Vagina (tissue), 2 donors: Measurements from ENCODE around the gene KRT13. TPM values are rescaled to one million over a fixed set of nuclear protein-coding genes. Genes with fewer than 3 reads are reported as not detected.
A peak's percentile ranks its signal among the peaks of the same experiment; 100 is the strongest.

Source experiments
- DNase-seq, 2 donors: peaks; one replicate each; pipeline ENCODE4 v3.0.0-alpha.2; 2017; ENCODE audit errors: extremely low spot score in 2 of 2
- H3K27ac ChIP-seq: fragments of 200-600 bp; sonication (generic); one replicate; pipeline ENCODE4 v1.5.1; 2019
- H3K27me3 ChIP-seq: fragments of 200-600 bp; sonication (generic); one replicate; pipeline ENCODE4 v1.5.1; 2019
- H3K36me3 ChIP-seq, 2 donors: fragments of 200-600 bp; sonication (generic); one replicate each; pipeline ENCODE4 v1.5.1; 2017 to 2019
- H3K4me1 ChIP-seq: fragments of 200-600 bp; sonication (generic); one replicate; pipeline ENCODE4 v1.5.1; 2019
- H3K4me3 ChIP-seq, 2 donors: fragments of 200-600 bp; sonication (generic); 1 replicate in 1 of 2; 2 replicates in 1 of 2; pipeline ENCODE4 v1.5.1; 2016 to 2019
- H3K9me3 ChIP-seq: fragments of 200-600 bp; sonication (generic); one replicate; pipeline ENCODE4 v1.5.1; 2019
- CTCF ChIP-seq, 3 experiments: fragments of 450-650 bp in 2 of 3; fragments of 200-600 bp in 1 of 3; sonication (generic) in 1 of 3; IDR thresholded peaks; one replicate each; pipeline ENCODE4 v1.5.1; 2017 to 2019; ENCODE audit warnings: antibody characterized with exemption in 3 of 3, mild to moderate bottlenecking in 2 of 3, moderate library complexity in 2 of 3
- POLR2A ChIP-seq, 2 donors: fragments of 450-650 bp; IDR thresholded peaks; one replicate each; pipeline ENCODE4 v1.6.1; 2017; ENCODE audit warnings: antibody characterized with exemption in 2 of 2, mild to moderate bottlenecking in 2 of 2, moderate library complexity in 2 of 2
- POLR2AphosphoS5 ChIP-seq, 2 donors: sonication (generic); formaldehyde crosslinking; IDR thresholded peaks; one replicate each; pipeline ENCODE4 v1.9.0; 2017; ENCODE audit warnings: antibody characterized with exemption in 2 of 2, mild to moderate bottlenecking in 2 of 2, low read depth in 1 of 2; ENCODE audit not compliant: insufficient read depth in 1 of 2
- intact Hi-C: fragments of 100-400 bp; cut with DNase I; formaldehyde crosslinking; loops from one replicate; pipeline ENCODE4 v1.15.1; 2023
- total RNA-seq: library from RNA; depleted of rRNA; stranded (reverse); fragments of >200 nt; gene quantifications from one replicate; pipeline ENCODE4 v1.2.3, GENCODE V29; 2016

KRT13 gene
- total RNA-seq, result 10,968 TPM

- intact Hi-C loops, result no loop called here
- Histone ChIP-seq H3K9me3 (no peaks in the 10 kb centered on the region), H3K27me3 (no peaks in the 10 kb centered on the region), H3K36me3 (no peaks in the 10 kb centered on the region), H3K27ac (peak within 1 kb of the TSS; percentile 47), H3K4me3 (peak within 1 kb of the TSS in 1 of 2 donors; percentile 30), H3K4me1 (peaks cover 32% of the 10 kb centered on the region)
- peak in 1 of 2 donors; percentile 27 for TF ChIP-seq POLR2AphosphoS5 (IDR thresholded peaks at IDR 0.05; ENCODE audit: insufficient read depth in 1 of 2, low read depth in 1 of 2)
- TF ChIP-seq POLR2A (IDR thresholded peaks at IDR 0.05), result no peak
- DNase-seq, result no peak
Measured at GRCh38 chr17:41505007-41505808, at the start of gene KRT13. Gene KRT13, minus strand, starts transcription at chr17:41505612. Its CDS starts 62 bp downstream, at chr17:41505550.

DNA sequence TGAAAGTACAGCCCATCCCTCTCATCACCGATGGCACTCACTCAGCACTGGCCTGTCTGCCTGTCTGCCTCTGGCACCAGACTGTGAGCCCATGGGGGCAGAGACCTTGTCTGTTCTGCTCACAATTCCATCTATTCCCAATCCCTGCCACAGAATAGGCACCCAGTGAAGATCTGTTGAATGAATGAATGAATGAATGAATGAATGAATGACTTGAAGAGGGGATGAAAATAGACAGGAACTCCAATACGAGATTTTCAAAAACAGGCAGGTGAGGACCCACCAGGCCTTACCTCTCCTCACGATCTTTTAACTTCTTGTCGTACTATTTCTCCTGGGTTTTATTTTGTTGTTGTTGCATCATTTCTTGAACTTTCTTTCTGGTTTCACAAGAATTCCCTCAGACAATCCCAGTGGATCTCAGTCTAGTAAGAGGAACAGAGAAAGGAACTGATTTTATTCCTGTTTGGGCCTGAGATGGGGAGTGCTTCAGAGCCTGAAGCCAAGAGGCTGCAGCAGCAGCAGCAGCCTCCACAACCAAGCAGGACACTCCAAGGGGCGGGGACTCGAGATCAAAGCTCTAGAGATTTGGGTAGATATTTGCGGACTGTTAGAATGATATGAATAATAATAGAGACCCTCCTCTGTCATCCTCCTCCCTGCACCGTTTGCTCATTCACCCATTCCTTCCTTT lies 48.7 kb upstream of the KRT13 start:
- intact Hi-C loops, result loop anchor here (10.0 kb wide), 1 partner anchor 639 kb away; no protein-coding TSS in a partner anchor
- Histone ChIP-seq H3K27me3 (no peaks in the 10 kb centered on the region), H3K36me3 (no peaks in the 10 kb centered on the region), H3K4me1 (peaks cover 15% of the 10 kb centered on the region), H3K4me3 (no peak overlapping the region), H3K9me3 (no peaks in the 10 kb centered on the region), H3K27ac (no peak overlapping the region)
- no peak for DNase-seq
- TF ChIP-seq CTCF (IDR thresholded peaks at IDR 0.05), result no peak
- no peak for TF ChIP-seq POLR2AphosphoS5 (IDR thresholded peaks at IDR 0.05; ENCODE audit: insufficient read depth in 1 of 2, low read depth in 1 of 2)
- TF ChIP-seq POLR2A (IDR thresholded peaks at IDR 0.05), result no peak

DNA sequence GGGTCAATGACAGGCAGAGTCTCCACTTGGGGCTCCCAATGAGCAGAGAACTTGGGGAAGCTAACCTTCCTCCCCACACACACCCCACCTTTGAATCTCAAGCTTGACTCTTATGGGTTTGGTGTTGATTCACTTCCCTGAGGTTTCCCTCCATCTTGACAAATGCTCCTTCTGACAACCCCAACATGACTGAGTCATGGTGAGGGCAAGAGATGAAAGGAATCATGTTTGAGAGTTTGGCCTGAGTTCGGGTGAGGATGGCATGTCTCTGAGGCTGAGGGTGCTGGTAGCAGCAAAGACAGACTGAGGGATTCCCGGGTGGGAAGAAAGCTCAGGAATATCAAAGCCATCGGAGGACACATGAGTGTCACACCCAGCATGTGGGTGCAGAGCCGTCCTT lies 47.8 kb upstream of the KRT13 start:
- Histone ChIP-seq H3K4me3 (no peak overlapping the region), H3K9me3 (no peaks in the 10 kb centered on the region), H3K27ac (no peak overlapping the region), H3K4me1 (peaks cover 25% of the 10 kb centered on the region), H3K27me3 (no peaks in the 10 kb centered on the region), H3K36me3 (no peaks in the 10 kb centered on the region)
- DNase-seq, result no peak
- TF ChIP-seq POLR2AphosphoS5 (IDR thresholded peaks at IDR 0.05; ENCODE audit: insufficient read depth in 1 of 2, low read depth in 1 of 2), result no peak
- TF ChIP-seq POLR2A (IDR thresholded peaks at IDR 0.05), result no peak
- no peak for TF ChIP-seq CTCF (IDR thresholded peaks at IDR 0.05)
- intact Hi-C loops, result loop anchor here (10.0 kb wide), 1 partner anchor 638 kb away; no protein-coding TSS in a partner anchor

DNA sequence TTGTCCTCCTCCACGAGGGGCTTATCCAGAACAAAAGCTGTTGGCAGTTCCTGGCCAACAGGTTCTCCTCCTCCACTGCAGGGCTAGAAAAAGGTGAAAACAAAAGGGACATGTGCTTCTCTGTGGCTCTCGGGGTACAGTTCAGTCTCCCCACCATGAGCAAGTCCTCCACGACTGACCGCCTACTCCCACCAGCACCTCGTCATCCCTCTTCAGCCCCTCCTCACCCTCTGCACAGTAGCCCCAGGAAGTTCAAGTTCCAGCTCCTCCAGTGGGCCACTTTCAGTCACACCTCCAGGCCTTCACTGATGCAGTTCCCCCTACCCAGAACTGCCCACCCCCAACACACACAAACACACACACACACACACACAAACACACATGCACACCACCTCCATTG lies 47.0 kb upstream of the KRT13 start:
- H3K36me3 ChIP-seq, result no peaks in the 10 kb centered on the region
- no peak for DNase-seq
- H3K27ac ChIP-seq, result no peak overlapping the region
- no peak for TF ChIP-seq POLR2A (IDR thresholded peaks at IDR 0.05)
- no peak for TF ChIP-seq POLR2AphosphoS5 (IDR thresholded peaks at IDR 0.05; ENCODE audit: insufficient read depth in 1 of 2, low read depth in 1 of 2)
- TF ChIP-seq CTCF (IDR thresholded peaks at IDR 0.05), result no peak
- H3K4me1 ChIP-seq, result peaks cover 32% of the 10 kb centered on the region
- no peaks in the 10 kb centered on the region for H3K27me3 ChIP-seq
- H3K9me3 ChIP-seq, result no peaks in the 10 kb centered on the region
- H3K4me3 ChIP-seq, result no peak overlapping the region
- intact Hi-C loops, result loop anchor here (10.0 kb wide), 1 partner anchor 638 kb away; no protein-coding TSS in a partner anchor

DNA sequence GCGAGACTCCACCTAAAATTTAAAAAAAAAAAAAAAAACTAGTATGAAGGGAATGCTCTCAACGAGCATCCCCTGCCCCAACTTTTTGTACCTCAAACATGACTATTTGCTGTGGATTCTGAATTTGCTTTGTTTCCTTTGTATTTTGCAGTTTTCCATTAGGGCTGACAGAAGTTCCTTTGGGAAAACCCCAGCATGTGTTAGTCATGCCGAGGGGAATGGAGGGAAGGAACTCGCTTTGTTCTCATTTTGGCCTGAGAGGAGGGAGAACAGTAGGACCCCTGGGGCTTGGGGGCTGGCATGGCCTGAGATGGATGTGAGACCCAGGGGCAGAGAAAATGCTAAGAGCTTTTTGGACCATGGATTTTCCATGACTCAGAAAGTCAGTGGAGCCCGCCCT lies 46.0 kb upstream of the KRT13 start:
- DNase-seq, result no peak
- Histone ChIP-seq H3K4me3 (no peak overlapping the region), H3K4me1 (peaks cover 37% of the 10 kb centered on the region), H3K36me3 (no peaks in the 10 kb centered on the region), H3K27me3 (no peaks in the 10 kb centered on the region), H3K27ac (no peak overlapping the region), H3K9me3 (no peaks in the 10 kb centered on the region)
- intact Hi-C loops, result loop anchor here (10.0 kb wide), 1 partner anchor 637 kb away; no protein-coding TSS in a partner anchor
- TF ChIP-seq CTCF (IDR thresholded peaks at IDR 0.05), result no peak
